ENCODE results near the gene PPP1R14C.

The PPP1R14C gene

DNA sequence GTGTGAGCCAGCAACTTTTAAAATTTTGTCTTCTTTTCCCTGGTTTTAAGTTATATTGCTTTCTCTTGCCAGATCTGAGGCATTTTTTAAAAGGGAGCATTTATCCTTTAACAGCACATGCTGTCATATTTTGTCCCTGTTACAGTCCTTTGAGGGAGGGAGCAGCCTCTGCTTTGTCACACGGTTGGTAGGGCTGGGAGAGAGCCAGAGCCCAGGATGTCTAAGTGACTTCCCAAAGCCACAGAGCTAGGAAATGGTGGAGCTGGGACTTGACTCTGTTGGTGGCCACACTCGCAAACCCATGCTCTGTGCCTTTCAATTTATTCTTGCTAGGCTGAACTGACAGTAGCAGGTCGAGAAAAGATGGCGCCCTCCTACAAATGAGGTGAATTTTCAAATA, 145.6 kb downstream of the PPP1R14C start:
- in situ Hi-C loops (cut with HindIII; ENCODE audit: low sequenced_read_pairs) = no loop called here

DNA sequence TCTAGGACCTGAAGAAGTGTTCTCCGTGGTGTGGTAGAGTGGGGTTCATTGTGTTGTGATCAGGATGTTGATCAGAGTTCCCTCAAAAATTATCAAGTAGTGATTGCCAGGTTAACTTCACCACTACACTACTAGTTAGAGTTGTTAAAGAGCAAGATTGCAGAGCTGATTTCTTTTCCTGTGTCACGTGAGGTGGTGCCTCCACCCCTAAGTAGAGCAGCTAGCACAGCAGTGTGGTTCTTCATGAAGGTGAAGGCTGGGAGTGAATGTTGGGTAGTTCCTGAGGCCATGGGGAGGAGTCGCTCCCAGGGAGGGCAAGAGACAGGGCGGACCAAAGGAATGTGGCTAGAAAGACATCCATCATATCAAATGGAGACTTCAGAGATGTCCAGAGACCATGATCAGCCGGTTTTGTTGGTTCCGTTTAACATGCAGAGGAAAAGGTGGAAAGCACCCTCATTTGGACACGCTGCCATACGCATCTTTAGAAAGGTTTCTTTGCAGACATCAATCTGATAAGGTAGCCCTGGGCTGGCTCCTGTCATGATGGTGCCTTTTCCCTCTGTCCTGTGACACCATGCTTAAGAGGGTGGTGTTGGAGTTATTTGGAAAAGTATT, 146.7 kb downstream of the PPP1R14C start:
- in situ Hi-C loops (cut with HindIII; ENCODE audit: low sequenced_read_pairs) = no loop called here

DNA sequence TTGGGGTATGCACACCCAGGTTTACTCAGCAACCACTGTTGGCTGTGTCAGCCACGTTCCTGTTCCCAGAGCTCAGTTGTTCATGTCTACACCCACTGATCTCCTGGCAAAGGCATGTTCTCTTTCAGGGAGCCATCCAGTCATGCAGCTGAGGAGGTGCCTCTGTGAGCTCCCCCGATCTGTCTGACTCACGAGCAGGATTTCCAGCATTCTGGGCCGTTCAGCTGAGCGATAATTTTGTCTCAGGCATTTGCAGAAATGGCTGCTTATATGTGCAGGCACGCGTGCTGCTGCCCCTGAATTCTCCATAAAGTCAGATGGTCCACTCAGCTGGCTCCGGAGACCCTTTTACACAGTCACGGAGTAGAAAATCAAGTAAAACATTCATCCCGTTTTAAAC, 147.6 kb downstream of the PPP1R14C start:
- in situ Hi-C loops (cut with HindIII; ENCODE audit: low sequenced_read_pairs) = no loop called here

DNA sequence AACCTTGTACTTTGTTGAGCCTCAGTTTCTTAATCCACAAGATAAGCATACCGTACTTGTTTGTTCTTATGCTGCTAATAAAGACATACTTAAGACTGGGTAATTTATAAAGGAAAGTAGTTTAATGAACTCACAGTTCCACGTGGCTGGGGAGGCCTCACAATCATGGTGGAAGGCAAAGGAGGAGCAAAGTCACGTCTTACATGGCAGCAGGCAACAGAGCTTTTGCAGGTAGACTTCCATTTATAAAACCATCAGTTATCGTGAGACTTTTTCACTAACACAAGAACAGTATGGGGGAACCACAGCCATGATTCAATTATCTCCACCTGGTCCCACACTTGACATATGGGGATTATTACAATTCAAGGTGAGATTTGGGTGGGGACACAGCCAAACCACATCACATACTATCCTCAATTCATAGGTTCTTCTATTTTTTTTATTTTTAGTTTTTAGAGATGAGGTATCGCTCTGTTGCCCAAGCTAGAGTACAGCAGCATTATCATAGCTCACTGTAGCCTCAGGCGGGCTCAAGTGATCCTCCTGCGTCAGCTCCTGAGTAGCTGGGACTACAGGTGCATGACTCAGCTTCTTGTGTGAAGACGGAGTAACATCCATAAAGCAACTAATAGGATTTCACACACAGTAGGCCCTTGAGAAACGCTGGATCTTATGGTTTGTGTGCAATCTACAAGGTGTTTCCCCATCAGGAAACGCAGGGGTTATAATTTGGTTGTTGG, 149.3 kb downstream of the PPP1R14C start:
- in situ Hi-C loops (cut with HindIII; ENCODE audit: low sequenced_read_pairs) = no loop called here

DNA sequence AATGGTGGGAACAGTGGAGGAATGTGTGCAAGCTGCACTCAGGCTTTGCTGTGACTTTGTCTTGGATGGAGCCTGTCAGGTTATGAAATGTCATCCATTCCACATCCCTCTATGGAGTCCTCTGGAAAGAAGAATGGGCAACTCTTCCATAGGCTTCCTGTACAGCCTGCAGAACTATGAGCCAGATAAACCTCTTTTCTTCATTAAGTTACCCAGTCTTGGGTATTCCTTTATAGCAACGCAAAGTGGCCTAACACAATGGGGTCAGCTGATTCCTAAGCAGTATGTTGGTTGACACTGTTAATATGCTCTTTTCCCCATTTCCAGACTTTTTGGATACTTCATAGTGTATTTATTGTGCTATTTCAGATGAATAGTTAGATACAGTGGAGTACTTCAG, 150.2 kb downstream of the PPP1R14C start:
- in situ Hi-C loops (cut with HindIII; ENCODE audit: low sequenced_read_pairs) = no loop called here

DNA sequence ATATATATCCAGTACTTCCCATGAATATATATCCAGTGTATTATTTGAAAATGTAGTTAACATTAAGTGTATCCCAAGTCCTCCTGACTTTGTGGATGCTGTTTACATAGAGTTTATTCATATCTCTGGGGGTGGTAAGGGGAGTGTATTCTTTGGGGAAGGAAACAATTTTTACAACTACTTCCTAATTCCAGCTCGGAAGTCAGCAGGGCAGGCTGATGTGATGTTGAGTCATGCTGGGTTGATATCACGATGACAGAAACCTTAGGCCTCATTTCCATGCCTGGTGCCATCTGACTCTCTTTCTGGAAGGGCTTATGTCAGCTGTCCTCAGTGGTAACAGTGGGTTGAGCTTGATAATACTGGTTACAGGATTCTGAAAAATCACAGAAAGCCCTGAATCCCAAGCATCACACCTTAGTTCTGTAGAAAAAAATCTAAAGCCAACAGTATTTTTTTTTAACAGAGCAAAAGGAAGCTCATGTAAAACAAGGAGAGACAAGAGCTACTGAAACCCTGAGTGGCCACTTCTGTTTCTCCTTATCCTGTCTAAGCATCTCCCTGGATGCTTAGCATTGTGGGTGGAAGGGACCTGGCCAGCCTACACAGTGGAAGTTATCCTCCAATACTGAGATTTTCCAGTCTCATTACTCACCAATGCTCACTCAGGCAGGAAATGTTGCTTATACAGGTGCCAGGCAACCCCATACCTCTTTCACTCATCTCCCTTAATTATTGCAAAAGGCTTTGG, 150.8 kb downstream of the PPP1R14C start:
- in situ Hi-C loops (cut with HindIII; ENCODE audit: low sequenced_read_pairs) = no loop called here

DNA sequence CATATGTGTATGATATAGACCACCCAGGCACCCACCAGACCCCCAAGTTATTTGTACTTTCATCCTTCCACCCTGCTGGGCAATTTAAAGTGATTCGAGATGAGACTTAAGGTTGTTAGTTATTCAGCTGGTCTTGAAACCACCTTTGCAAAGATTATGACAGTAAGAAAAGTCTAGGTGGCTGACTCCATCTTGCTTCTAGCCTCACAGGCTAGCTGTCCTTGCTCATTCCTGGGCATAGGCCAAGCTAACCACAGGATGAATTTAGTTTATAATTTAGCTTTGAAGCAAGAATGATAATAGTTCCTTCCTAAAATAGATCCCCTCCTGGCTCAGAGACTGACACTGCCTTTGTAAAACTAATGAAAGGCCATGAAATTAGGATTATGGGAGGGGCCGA, 154.0 kb downstream of the PPP1R14C start:
- in situ Hi-C loops (cut with HindIII; ENCODE audit: low sequenced_read_pairs) = no loop called here

DNA sequence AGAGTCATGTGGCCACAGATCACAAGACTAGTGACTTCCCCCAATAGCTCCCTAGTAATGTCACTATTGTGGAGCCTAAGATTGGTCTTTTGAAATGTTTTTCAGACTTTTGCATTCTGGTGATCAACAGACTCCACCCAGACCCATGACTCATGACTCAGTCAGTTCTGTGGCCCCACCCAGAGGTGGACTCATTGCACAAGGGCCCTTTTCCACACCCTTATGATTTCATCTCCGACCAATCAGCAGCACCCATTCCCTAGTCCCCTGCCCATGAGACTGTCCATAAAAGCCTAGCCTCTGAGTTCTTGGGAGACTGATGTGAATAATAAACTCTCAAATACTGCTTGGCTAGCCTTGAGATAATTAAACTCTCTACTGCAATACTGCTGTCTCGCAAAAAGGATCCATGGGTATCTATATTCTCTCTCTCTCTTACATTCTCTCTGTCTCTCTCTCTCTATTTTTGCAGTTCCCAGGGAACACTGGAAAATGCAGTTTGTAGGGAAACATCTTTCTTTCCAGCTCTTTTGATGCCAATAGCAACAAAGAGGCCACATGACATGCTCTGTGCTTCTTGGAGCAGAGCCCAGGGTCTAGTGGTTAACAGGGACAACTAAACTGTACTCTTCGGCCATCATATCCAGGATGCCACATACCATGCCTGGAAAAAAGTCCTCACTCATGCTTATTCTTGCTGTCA, 154.6 kb downstream of the PPP1R14C start:
- in situ Hi-C loops (cut with HindIII; ENCODE audit: low sequenced_read_pairs) = no loop called here

DNA sequence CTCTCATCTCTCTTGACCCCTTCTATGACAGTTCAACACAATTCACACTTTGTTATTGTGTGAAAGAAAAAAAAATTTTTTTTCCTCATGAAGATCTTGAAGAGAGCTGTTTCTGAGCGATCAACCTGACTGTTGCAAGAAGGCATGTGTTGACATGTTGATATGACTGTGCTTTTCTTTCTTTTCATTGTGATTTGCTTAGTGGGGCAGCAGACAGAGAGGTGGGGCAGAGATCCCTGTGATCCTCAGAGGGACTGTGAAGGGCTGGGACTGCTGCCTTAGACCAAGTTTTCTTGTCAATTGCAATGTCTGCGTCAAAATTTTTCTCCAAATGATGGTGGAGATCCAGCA, 155.2 kb downstream of the PPP1R14C start:
- in situ Hi-C loops (cut with HindIII; ENCODE audit: low sequenced_read_pairs) = no loop called here

DNA sequence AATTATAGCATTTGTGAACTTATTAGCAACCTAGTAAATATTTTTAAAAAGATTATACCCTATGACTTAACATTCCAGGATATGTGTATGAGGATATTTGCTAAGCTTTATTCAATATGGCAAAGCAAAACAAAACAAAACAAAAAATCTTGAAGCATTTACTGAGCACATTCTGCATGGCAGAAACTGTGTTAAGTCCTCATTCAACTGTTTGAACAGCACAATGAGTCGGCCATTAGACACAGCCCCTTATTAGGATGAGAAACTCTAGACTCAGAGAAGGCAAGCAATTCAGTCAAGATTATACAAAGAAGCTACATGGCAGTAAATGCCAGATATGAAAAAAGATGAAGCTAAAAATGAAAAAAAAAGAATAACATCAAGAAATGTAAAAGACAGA, 155.8 kb downstream of the PPP1R14C start:
- in situ Hi-C loops (cut with HindIII; ENCODE audit: low sequenced_read_pairs) = no loop called here

Data from endothelial cell of hepatic sinusoid (primary cell).